Hematopoietic multipotent progenitor cell treated with erythropoietin and hydrocortisone succinate and interleukin-3 and kit ligand, for 17 days (in vitro differentiated cells): ENCODE data around the gene GPR107.

Experiments used
- DNase-seq: peaks from one replicate; pipeline ENCODE4 v3.0.0-alpha.2; 2015; ENCODE audit warnings: low spot score

The GPR107 gene

GRCh38 chr9:130027533-130028365 lies 26.0 kb upstream of the GPR107 start:
- DNase-seq, result no peak

GRCh38 chr9:130028493-130029222 lies 25.0 kb upstream of the GPR107 start:
- DNase-seq, result no peak

DNA sequence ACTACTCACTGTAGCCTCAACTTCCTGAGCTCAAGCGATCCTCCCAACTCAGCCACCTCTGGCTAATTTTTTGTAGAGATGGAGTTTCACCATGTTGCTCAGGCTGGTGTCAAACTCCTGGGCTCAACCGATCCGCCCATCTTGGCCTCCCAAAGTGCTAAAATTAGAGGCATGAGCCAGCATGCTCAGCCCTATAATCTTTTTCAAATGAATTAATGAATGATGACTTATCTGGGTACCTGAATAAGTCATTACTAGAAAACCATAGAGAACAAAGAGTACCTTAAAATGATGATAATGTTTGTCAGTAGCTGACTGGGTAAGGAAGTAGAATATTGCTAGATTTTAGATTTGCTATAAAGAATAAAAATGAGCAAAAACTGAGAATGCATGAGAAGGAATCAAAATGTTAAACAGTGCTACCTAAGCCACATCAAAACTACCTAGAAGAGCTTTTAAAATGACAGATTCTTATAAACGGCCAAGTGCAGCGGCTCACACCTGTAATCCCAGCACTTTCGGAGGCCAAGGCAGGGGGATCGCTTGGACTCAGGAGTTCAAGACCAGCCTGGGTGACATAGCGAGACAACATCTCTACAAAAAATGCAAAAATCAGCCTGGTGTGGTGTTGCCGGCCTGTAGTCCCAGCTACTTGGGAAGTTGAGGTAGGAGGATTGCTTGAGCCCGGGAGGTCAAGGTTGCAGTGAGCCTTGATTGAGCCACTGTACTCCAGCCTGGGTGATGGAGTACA lies 24.3 kb upstream of the GPR107 start:
- no peak for DNase-seq

GRCh38 chr9:130030651-130031127 lies 23.0 kb upstream of the GPR107 start:
- no peak for DNase-seq

GRCh38 chr9:130034570-130034969 lies 19.1 kb upstream of the GPR107 start:
- DNase-seq, result no peak

GRCh38 chr9:130036099-130036498 lies 17.6 kb upstream of the GPR107 start:
- DNase-seq, result no peak

DNA sequence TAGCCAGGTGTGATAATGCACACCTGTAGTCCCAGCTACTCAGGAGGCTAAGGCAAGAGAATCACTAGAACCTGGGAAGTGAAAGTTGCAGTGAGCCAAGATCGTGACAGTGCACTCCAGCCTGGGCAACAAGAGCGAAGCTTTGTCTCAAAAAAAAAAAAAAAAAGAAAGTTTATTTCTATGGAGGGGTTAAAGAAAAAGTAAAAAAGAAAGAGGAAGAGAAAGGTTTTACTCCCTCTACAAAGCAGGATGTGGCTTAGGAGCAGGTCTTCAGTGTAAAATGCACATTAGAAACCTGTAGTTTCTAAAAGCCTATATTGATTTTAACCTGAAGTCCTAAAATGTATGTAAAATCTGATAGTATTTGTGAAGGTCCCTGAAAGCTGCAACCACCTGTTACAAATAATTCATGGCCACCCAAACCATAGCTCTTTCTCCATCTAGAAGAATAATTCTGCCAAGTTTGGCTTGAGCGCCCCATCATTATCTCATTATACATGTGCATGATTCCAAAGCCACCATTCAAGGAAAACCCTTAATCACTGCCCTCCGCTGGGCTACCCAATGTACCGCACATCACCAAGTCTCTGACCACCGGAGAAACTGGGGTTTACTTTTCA lies 14.1 kb upstream of the GPR107 start:
- DNase-seq, result no peak

DNA sequence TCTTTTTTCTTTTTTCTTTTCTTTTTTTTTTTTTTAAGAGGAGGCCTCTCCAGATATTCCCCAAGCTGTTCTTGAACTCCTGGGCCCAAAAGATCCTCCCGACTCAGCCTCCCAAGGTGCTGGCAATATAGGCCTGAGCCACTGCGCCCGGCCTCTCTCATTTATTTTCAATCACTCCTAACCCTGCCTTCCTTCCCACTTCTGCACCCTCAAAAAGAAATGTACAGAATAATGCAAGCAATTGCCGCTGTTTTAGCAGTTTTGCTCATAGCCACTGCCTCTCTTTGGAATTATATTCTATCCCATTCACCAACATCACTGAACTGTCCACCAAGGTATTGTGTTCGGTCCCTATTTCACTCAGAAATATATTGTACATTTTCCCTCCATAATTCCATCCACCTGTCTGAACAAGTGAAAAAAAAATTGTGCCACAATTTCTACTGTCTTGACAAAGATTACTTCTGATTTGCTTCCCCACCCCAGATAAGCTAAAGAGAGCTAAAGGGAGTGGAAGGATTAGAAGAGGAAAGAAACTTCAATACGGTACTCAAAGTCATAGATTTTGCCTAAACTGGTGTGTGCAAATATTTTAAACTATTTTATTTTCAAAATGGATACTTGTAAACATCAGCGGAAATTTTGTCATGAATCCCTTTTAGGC lies 12.6 kb upstream of the GPR107 start:
- DNase-seq, result no peak

DNA sequence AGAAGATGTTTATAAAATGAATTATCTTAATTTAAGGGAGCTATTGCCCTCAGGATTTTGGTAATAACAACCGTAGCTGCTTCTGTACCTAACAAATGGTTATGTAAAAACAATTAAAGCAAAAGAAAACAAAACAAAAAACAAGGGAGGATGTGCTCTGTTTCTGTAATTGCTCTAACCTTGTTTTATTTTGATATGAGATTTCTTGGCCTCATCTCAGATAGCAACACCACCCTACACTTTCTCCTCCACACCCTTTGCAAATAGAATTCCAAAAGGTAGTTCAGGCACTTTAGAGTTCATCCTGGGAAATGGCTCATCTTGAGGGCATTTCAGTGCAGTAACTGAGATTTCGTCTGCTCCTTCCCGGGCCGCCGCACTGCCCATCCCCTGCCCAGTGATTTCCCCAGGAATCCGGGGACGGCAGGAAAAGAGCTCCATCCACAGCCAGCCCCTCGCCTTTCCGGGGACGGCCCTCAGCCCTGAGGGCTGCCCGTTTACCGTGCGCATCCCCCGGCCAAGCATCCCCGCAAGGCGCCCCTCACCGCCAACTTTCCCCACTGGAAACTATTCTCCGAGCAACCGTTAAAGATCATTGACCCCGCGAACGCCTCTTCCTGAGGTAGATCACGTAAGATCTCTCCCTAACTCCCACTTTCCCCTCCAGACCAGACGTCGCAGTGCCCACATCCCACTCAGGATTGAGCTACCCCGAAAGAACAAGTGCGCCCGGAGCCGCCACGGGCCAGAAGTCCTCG lies 11.9 kb upstream of the GPR107 start:
- DNase-seq, result no peak

DNA sequence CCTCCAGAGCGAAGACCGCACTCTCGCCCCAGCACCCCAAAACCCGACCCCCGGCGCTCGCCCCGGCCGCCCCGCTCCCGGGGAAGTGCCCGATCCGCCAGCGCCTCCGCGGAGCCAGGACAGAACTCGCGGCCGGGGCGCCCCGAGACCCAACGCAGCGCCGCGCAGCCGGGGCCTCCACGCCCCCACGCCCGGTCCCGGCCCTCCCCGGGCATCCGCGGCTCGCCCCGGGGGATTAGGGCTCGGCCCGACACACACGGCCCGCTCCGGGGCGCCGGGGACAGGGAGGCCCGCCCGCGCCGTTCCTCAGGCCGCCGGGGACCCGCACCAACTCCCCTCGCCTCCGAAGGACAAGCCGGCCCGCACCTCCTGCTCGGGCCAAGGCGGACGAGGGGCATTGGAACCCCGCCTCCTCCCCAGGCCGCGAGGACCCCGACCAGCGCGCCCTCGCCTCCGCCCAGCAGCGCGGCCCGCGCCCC lies 11.3 kb upstream of the GPR107 start:
- no peak for DNase-seq

GRCh38 chr9:130042885-130043653 lies 10.6 kb upstream of the GPR107 start, which contains the start of gene FNBP1:
Gene FNBP1 (minus strand): TSS chr9:130043189. CDS start chr9:130042975, 214 bp downstream.
- no peak for DNase-seq

- no peak for DNase-seq
Measured at GRCh38 chr9:130043654-130044623, 9.8 kb upstream of the GPR107 start.

DNA sequence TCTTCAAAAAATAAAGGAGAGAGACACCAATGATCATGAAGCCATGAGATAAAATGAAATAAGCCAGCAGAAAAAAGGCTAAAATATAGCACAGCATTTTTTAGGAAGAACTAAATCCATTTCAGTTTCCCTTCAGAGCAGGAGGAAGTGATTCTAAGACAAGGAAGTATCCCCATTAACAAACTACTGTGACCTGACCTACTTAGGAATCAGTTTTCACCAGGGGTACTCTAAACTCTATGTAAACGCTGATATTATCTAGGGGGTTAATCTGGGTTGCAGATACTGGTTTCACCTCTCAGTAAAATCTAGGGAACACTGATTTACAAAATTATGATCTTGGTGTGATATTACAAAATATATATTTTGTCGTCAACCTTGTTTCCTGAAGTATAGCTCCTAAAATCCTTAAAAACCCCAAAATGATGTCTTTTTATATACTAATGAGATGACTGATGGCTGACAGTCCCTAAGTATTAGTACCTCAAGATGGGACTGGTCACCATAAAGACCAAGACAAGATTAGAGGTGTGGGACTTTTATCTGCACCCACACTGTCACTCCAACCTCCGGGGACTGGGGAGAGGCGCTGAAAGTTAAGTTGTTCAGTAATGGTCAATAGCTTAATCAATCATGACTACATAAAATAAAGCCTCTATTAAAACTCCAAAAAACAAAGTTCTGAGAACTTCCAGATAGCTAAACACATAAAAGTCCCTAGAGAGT lies 7.8 kb upstream of the GPR107 start:
- DNase-seq, result no peak

GRCh38 chr9:130049431-130050210 lies 4.1 kb upstream of the GPR107 start:
- no peak for DNase-seq

- no peak for DNase-seq
Measured at GRCh38 chr9:130050462-130050861, 3.2 kb upstream of the GPR107 start.

DNA sequence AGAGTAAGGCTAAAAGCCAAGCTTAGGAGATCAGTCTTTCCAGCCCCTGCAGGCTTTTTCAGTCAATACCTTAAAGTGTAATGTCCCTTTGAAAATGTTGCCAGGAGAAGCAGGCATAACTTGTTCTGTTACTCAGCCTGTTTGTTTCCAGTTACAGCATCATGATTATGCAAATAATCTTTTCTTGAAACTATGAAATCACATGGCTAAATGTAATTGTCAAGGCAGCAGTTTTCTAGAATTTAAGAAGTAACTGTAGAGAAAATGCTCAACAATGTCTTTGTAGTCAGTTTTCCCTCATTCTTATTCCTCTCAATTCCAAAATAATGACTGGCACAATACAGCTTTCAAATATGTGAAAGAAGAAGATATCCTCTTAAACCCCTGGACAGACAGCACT lies 1.9 kb upstream of the GPR107 start:
- no peak for DNase-seq

- no peak for DNase-seq
Measured at GRCh38 chr9:130053109-130053503, 600 bp upstream of the GPR107 start.
